ENCODE data around the gene CYFIP2.

GRCh38 chr5:157284458-157285212 is 18.7 kb downstream of the CYFIP2 start:
- TF ChIP-seq CTCF (IDR thresholded peaks at IDR 0.05) (no peak), POLR2A (IDR thresholded peaks at IDR 0.05) (no peak)
